HG03159 (cell line): ENCODE results near the gene STAT6.
"Not testable (repeated sequence)": the region's sequence is repeated elsewhere in the genome, so short reads cannot be mapped to it uniquely, and the experiment has no call there.

Experiments
- ATAC-seq: cut with Tn5 transposase; IDR thresholded peaks from one replicate; pipeline ENCODE4 v1.9.1; 2021; ENCODE audit warnings: mild to moderate bottlenecking, moderate library complexity; ENCODE audit not compliant: unreplicated experiment

STAT6 gene

DNA sequence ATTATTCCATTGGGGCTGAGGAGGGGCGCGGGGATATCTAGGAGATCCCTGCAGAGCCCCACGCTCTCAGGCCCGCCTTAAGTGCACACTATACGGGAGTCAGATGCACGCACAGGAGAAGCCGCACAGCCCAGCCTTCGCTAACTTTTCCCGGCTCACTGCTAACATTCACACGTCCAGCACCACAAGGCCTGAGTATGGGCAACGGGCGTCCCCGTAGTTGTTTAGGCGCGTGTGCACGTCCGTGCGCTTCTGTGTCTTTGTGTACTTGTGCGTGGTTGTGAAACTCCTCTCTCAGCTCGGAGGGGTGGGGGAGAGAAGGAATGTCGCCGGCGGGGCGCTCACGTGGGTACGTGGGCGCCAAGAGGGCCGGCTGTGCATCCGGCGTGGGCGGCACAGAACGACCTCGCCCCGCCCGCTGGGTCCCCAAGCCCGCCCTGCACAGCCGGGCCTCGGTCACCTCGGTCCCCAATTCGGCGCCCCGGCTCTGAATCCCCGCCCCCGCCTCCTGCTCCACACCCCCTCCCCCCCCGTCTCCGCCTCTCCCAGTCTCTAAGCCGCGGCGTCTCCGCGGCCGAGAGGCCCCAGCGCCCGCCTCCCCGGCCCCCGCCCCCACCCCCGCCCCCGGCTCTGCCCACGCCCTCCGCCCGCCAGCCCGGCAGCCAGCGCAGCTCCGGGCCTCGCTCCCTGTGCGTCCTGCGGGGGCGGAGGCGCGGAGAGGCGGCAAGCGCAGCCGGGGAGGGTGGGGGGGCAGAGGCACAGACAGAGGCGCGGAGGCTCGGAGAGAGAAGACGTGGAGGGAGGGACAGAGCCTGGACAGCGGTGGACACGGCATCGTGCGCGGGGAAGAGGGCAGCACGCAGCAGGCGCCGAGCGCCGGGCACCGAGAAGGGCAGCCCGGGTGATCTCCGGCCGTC is 22.6 kb downstream of the STAT6 start, which contains the start of gene NAB2:
Gene NAB2, plus strand, starts transcription at position 761 of the 917 bp plus-strand sequence. CDS start 158 bp downstream, outside the sequence.
- peak; percentile 60 for ATAC-seq

DNA sequence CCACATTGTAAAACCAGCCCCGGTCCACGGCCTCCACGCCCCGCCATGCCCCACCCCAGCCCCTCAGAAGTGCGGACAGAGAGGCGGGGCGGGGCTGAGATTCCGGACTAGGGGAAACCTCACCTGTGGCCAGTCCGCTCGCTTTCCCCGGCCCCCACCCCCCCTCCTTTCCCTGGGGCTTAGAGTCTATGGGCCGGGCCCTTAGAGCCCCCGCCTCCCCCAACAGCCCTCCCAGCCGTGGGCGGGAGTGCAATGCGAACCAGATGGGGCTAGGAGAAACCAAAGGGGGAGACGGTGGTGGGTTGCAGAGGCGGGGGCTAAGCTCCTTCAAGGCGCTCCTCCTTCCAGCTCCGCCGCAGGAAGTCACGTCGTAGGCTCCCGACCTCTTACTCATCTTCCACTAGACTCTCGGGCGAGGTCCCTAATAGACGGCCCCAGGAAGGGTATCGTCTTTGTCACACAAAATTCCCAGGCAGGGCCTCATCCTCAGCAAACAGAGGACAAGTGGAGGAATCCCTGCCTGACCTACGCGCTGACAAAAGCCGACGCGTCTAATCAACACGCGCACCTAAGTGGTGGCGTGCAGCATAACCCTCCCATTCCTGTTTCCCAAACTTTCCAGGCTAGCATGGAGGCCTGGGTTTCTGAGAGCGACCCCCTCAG is 23.3 kb downstream of the STAT6 start:
- ATAC-seq = peak; percentile 34

DNA sequence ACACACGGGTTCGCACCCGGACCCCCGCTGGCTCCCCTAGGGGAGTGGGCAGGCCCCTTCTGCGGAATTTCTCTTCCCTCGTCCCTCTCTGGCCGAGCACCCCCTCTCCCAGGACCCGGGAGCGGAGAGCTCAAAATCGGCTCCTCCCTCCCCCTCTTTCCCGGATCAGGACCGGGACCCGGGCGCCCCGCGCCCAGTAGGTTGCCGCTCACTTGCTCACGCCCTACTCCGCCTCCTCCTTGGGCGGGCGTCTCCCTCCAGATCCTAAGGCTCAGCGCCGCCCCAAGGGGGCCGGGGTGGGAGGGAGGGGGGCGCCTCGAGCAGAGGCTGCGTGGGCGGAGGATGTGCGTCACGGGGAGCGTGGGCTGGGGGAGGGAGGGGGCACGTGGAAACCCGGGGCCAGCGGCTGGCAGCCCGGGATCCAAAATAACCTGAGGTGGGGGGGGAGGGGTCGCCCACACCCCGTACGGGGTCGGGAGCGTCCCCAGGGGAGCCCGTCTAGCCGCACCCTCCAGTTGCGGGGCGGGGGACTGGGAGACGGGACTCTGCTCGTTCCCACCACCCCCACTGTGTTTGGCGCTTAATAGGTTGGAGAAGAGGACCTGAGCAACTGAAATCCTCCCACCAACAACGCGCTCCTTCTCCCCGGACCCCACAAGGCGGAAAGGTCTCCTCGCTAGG is 24.0 kb downstream of the STAT6 start:
- peak; percentile 26 for ATAC-seq

DNA sequence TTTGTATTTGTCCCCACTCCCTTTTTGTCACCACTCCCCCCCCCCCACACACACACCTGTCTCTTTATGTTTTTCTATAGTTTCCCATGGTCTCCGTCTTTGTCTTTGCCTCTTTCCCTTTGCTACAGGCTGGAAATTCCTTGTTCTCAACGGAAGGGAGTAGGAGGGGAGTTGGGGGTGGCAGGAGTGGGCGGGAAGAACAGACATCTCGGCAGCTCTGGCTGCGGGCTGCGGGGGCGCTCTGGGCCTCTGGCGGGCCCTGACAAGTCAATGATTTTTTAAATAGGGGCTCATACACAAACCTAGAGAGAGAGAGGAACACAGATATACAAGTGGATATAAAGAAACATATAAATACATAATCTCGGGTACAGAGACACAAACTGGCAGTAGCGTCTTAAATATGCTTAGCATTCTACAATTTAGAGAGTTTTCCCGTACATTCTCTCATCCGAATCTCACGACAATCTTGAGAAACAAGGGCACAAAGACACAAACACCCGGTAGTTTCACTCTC is 24.6 kb downstream of the STAT6 start:
- ATAC-seq = no peak

DNA sequence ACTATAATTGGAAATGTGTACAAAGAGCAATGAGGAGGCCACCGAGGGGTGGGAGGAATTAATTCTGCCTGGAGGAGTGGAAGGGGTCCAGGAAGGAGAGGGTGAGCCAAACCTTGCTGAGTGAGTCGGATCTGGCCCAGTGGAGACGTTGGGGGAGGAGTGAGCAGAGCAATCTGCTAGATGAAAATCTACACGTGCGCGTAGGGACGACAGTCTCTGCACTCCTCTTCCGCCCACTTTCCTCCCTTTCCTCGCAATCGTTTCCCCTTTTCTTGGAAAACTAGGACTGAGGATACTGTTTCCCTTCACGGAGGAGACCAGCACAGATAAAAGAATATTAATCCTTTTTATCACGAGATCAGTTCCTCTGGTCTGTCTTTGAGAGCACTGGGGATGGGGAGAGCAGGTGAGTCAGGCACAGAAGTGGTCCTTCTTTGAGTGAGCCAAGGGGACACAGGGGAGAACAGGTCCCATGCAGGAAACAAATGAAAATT is 25.1 kb downstream of the STAT6 start:
- no peak for ATAC-seq

DNA sequence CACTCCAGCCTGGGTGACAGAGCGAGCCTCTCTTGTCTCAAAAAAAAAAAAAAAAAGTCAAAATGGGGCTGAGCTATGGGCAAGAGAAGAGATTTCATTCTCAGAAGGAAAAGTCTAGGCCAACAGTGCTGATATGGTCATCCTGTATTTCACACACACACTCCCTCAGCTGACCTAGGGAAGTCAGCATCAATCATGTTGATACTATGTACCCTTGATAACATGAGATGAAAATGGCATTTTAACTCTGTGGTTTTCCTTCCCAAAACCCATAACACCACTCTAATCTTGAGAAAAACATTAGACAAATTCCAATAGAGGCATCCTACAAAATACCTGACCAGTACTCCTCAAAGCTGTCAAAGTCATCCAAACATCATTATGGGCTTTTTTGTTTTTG is 30.3 kb downstream of the STAT6 start:
- no peak for ATAC-seq

DNA sequence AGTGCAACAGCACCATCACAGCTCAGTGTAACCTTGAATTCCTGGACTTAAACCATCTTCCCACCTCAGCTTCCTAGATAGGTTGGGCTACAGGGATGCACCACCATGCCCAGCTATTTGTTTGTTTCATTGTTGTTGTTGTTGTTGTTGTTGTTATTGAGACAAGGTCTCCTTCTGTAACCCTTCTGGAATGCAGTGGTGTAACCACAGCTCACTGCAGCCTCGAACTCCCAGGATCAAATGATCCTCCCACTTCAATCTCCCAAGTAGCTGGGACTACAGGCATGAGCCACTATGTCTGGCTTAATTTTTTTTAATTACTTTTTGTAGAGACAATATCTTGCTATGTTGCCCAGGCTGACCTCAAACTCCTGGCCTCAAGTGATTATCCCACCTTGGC is 31.3 kb downstream of the STAT6 start:
- no peak for ATAC-seq

DNA sequence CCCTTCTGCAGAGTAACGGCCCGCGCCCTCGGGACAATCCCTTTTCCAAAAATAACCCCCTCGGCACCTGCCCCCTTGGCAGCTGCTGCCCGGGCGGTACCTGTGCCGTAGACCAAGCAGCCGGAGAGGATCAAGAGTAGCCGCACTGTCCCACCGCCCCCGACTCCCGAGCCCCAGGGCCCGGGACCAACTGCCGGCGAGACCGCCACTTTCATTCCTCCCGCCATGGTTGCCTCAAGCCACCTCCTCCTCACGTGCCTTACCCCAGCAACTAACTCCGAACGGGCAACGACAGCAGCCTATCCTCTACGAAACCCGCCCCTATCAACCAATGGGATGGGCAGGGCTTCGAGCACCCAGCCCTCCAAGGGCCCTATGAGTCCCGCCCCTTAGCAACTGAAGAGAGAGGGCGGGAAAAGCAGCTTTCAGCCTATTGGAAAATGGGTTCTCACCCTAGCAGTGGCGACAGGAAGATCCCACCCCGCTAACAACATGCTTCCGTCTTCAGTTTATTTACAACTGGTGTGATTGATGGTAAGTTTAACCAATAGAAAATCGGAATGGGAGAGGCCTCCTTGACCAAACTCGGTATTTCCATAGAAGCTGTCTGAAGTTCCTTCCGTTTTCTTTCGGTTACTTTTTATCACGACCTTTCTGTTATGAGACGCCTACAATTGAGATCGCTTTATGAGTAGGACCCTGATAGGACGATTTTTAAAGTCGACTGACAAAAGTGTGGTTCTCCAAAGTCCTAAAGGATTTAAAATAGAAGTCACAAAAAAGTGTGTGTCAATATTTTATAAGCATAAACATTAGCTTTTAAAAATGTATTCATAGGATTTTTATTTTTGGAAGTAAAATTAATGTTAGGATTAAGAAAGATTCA is 32.4 kb downstream of the STAT6 start, which contains the start of gene NEMP1:
Gene NEMP1, minus strand, starts transcription at position 273 of the 886 bp plus-strand sequence. Its CDS starts 46 bp downstream, at position 227.
- ATAC-seq = peak; percentile 96

DNA sequence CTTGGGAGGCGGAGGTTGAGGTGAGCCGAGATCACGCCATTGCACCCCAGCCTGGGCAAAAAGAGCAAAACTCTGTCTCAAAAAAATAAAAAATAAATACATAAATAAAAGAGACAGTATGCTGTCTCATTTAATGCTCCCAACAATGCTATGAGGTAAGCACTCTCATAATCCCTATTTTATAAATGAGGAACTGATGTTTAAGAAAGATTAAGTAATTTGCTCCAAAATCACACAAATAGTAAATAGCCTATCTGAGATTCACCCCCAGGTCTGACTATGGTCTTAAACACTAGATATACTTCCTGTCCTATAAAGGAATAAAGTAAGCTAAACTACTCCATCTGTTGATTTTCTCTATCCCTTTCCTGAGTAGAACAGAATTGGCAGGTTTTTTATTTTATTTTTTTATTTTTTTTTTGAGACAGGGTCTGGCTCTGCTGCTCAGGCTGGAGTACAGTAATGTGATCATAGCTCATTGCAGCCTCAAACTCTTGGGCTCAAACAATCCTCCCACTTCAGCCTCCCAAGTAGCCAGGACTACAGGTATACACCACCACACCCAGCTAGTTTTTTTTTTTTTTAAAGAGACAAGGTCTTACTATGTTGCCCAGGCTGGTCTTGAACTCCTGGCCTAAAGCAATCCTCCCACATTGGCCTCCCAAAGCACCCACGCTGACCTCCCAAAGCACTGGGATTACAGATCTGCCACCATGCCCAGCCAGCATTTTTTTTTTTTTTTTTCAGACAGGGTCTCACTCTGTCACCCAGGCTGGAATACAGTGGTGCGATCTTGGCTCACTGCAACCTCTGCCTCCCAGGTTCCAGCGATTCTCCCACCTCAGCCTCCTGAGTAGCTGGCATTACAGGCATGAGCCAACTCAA is 37.4 kb downstream of the STAT6 start:
- ATAC-seq = not testable (repeated sequence)

DNA sequence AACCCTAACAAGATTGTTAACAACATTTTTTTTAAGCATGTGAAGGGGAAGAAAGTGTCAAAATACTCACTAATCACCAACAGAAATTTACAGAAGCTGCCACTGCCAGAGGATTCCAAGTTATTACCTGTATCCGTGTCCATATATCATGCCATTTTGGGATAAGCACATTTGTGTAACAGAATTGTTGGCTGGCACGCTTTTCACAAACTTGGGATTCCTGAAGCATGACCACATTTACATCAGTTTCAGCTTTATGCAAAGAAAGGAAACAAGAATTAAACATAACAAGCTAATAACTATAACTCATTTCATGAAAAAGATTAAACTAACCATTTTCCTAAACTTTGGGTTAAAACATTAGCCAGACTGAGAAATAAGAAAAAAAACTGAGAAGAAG is 38.5 kb downstream of the STAT6 start:
- ATAC-seq = no peak

DNA sequence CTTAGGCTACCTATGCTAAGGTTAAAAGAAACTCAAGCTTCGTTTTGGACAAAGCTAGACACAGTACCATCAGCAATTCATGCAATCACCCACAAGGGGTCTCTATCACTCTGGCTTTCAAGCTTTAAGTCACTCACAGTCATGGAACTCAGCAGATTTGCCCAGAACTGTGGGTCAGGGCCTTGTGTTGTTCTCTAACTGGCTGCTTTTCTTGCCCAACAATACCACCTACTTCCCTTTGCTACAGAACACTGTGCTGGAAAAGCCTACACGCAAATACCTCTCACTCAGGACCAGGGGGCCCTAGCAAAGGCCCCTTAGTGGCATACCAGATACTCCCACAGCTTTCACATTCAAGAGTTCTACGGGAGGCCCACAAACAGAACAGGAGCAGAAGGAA is 41.6 kb downstream of the STAT6 start:
- peak; percentile 85 for ATAC-seq

DNA sequence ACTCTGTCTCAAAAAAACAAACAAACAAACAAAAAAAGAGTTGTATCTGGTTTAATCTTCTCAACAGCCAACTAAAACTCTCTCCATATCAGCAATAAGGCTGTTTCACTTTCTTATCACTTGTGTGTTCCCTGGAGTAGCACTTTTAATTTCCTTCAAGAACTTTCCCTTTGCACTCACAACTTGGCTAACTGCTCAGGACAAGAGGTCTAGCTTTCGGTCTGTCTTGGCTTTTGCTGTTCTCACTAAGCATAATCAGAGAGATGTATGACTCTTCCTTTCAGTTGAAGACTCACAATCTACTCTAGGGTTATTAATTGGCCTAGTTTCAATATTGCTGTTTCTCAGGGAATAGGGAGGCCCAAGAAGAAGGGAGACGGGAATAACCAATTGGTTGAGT is 44.9 kb downstream of the STAT6 start:
- no peak for ATAC-seq

DNA sequence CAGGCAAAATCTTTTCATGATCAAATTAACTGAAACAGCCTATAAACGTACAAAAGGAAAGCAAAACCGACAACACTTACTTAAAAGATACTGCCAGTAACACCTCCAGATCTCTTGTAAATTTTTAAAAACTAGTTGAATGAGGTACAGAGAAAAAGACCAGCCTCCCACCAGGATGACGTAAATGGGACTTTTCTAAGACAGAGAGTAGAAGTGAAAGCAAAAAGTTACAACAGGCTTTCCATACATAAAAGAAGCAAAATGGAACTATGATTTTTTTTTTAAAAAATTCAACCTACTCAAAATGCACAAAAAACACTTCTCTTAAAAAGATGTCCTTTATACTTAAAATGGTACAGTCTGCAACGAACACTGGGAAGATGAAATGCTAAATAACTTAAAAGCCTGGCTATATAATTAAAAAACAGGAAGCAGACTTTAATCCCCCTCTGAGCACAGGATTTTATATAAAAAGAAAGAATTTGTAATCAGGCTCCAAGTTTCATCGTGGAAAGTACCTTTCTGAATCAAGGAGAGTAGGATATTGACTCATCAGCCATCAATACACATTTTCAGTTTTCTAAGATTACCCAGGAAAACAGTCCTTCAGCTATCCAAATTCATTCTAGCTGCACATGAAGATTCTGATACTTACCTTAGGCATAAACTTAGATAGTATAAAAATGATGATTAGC is 47.0 kb downstream of the STAT6 start:
- peak; percentile 77 for ATAC-seq

DNA sequence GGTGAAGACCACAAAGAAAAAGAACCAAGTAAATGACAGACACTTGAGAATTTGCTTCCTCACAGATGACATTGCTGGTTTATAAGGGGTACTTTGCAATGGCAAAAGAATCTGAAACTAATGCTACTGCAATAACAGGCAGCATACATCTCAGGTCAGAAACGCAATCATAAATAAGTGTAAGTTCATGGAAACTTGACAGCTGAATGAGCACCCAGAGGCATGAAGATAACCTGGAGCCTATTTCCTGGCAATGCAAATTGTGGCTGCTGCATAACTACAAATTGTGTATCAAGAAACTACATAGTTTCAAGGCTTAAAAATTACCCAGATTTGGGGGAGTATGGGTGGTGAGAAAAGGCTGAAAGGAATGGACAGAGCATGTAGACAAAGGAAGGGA is 52.7 kb downstream of the STAT6 start:
- peak; percentile 60 for ATAC-seq

DNA sequence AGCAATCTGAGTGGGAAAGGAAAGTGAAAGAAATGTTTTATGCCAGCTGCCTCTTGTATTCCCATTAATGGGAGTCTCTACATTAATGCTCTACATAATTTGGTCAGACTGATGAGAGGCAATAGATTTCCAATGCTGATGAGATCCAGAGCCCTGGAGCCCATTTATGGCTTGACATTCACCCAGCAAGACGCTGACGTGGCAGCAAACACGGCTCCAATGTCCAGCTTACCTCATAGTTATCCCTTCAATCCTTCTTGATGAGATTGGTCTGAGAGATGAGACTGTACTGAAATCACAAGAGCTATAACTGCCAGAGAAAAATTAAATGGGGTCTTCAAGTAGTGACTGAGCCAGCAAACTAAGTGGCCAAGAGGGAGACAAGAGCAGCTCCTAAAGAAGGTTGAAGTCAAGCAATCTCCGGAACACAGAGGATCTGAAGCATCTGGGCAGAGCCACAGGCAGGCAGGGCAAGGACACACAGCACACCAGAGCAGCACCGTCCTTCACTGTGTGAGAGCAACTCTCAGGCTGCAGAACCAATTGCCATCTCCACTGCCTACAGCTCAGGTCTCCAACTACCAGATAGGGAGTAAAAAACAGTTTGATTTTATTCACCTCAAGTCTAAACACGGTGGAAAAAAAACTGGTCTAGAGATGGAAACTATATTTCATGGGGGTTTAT is 54.0 kb downstream of the STAT6 start:
- no peak for ATAC-seq

DNA sequence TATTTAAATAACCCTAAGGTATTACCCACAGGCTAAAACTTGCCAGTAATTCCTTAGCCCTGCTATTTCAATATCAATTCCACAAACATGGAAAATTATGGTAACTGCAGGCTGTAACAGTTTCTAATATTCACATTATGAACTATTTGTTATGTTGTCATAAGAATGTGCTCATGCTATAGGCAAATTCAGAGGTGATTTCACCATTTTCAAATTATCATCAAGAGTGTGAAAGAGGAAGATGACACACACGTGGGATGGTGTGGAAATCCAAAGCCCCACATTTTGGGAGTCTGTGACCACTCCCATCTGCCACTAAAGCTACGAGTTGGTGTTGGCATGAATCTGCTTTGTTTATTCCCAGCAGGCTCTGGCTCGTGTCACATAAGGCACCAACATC is 55.3 kb downstream of the STAT6 start:
- no peak for ATAC-seq

DNA sequence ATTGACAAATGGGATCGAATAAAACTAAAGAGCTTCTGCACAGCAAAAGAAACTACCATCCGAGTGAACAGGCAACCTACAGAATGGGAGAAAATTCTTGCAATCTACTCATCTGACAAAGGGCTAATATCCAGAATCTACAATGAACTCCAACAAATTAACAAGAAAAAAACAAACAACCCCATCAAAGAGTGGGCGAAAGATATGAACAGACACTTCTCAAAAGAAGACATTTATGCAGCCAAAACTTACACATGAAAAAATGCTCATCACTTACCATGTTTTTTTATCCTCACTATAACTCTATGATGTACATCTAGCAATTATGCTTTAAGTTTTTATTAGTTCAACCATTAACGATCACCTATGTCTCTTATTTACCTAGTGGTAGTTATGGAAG is 57.3 kb downstream of the STAT6 start:
- not testable (repeated sequence) for ATAC-seq

DNA sequence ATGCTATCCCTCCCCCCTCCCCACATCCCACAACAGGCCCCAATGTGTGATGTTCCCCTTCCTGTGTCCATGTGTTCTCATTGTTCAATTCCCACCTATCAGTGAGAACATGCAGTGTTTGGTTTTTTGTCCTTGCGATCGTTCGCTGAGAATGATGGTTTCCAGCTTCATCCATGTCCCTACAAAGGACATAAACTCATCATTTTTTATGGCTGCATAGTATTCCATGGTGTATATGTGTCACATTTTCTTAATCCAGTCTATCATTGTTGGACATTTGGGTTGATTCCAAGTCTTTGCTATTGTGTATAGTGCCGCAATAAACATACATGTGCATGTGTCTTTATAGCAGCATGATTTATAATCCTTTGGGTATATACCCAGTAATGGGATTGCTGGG is 58.0 kb downstream of the STAT6 start:
- not testable (repeated sequence) for ATAC-seq
